IMR-90 (cell line): Measurements from ENCODE around the gene CD96. TPM values are rescaled to one million over a fixed set of nuclear protein-coding genes. Genes with fewer than 3 reads are reported as not detected.

ENCODE experiments used
- ATAC-seq: fragments of 200-7000 bp; cut with Tn5 transposase; 2 replicates; pipeline ENCODE4 v1.9.1; 2020; ENCODE audit warnings: low read depth, mild to moderate bottlenecking, moderate library complexity
- BruUV-seq: library from RNA; stranded (reverse); fragments of 400-500 nt; replicated peaks from 2 replicates; lab custom pipeline; 2021; lab: Mats Ljungman, UMichigan
- CTCF ChIA-PET: fragments of 300-600 bp; formaldehyde crosslinking; extraction: SDS; loops from one replicate; lab custom pipeline; 2021; ENCODE audit warnings: antibody characterized with exemption; lab: Yijun Ruan, JAX
- POLR2A ChIA-PET: fragments of 300-600 bp; sonication (Branson Sonifier 250); formaldehyde crosslinking; loops from one replicate; lab custom pipeline; 2022; ENCODE audit warnings: antibody characterized with exemption; ENCODE audit not compliant: unreplicated experiment; lab: Charles Lee
- DNase-seq: peaks from one replicate; pipeline ENCODE4 v3.0.0; 2013
- H2AFZ ChIP-seq: replicated peaks from 2 replicates; pipeline ENCODE3; 2013; ENCODE audit warnings: low read length, mild to moderate bottlenecking; ENCODE audit not compliant: poor library complexity
- H2AK5ac ChIP-seq: 2 replicates; pipeline ENCODE4 v1.6.1; 2013; ENCODE audit warnings: low read depth, low read length, inconsistent platforms
- H2AK9ac ChIP-seq: replicated peaks from 2 replicates; pipeline ENCODE3; 2013; ENCODE audit warnings: mild to moderate bottlenecking, low read depth, low read length, moderate library complexity; ENCODE audit not compliant: poor library complexity
- H2BK120ac ChIP-seq: 2 replicates; pipeline ENCODE4 v1.6.1; 2013; ENCODE audit warnings: low read depth, low read length, inconsistent platforms
- H2BK15ac ChIP-seq: 3 replicates; pipeline ENCODE4 v1.6.1; 2013; ENCODE audit warnings: low read depth, low read length, inconsistent platforms
- H2BK20ac ChIP-seq: 2 replicates; pipeline ENCODE4 v1.6.1; 2013; ENCODE audit warnings: low read depth, mild to moderate bottlenecking, inconsistent platforms, low read length, moderate library complexity
- H2BK5ac ChIP-seq: 2 replicates; pipeline ENCODE4 v1.6.1; 2013; ENCODE audit warnings: mild to moderate bottlenecking, low read depth, low read length, inconsistent platforms; ENCODE audit not compliant: poor library complexity, severe bottlenecking
- H3K14ac ChIP-seq: replicated peaks from 2 replicates; pipeline ENCODE4 v1.6.1; 2013; ENCODE audit warnings: low read depth, low read length, inconsistent platforms
- H3K18ac ChIP-seq: 2 replicates; pipeline ENCODE4 v1.6.1; 2013; ENCODE audit warnings: low read depth, low read length, control low read depth
- H3K23ac ChIP-seq: 2 replicates; pipeline ENCODE4 v1.6.1; 2013; ENCODE audit warnings: low read depth, low read length, inconsistent platforms
- H3K27ac ChIP-seq: 2 replicates; pipeline ENCODE4 v1.5.1; 2013; ENCODE audit warnings: mild to moderate bottlenecking, control low read depth, low read length; ENCODE audit not compliant: insufficient read depth
- H3K27me3 ChIP-seq: 2 replicates; pipeline ENCODE4 v1.6.1; 2013; ENCODE audit warnings: low read length; ENCODE audit not compliant: control insufficient read depth, insufficient read depth
- H3K36me3 ChIP-seq: 2 replicates; pipeline ENCODE4 v1.6.1; 2013; ENCODE audit warnings: low read length, mixed read lengths; ENCODE audit not compliant: control insufficient read depth, insufficient read depth
- H3K4ac ChIP-seq: 2 replicates; pipeline ENCODE4 v1.6.1; 2013; ENCODE audit warnings: low read depth, low read length, inconsistent platforms
- H3K4me1 ChIP-seq: 2 replicates; pipeline ENCODE4 v1.6.1; 2013; ENCODE audit warnings: low read length, mixed read lengths; ENCODE audit not compliant: control insufficient read depth, insufficient read depth
- H3K4me2 ChIP-seq: 2 replicates; pipeline ENCODE4 v1.6.1; 2013; ENCODE audit warnings: low read depth, mild to moderate bottlenecking, control low read depth, low read length, moderate library complexity
- H3K4me3 ChIP-seq: 2 replicates; pipeline ENCODE4 v1.5.1; 2013; ENCODE audit warnings: low read depth, mild to moderate bottlenecking, control low read depth, low read length, moderate library complexity; ENCODE audit not compliant: insufficient read depth
- H3K56ac ChIP-seq: 2 replicates; pipeline ENCODE4 v1.6.1; 2013; ENCODE audit warnings: low read length, inconsistent platforms; ENCODE audit not compliant: insufficient read depth; ENCODE audit errors: extremely low read depth
- H3K79me1 ChIP-seq, 2 experiments: 2 replicates each; pipeline ENCODE4 v1.6.1; 2013; ENCODE audit warnings: low read length in 2 of 2, inconsistent platforms in 1 of 2, low read depth in 1 of 2
- H3K9ac ChIP-seq: 2 replicates; pipeline ENCODE4 v1.6.1; 2013; ENCODE audit warnings: low read depth, low read length, control low read depth
- H3K9me1 ChIP-seq: 2 replicates; pipeline ENCODE4 v1.6.1; 2013; ENCODE audit warnings: low read length, inconsistent platforms; ENCODE audit not compliant: insufficient read depth
- H3K9me3 ChIP-seq: 2 replicates; pipeline ENCODE4 v1.6.1; 2013; ENCODE audit warnings: low read length; ENCODE audit not compliant: control insufficient read depth, insufficient read depth
- H4K20me1 ChIP-seq: 2 replicates; pipeline ENCODE4 v1.6.1; 2013; ENCODE audit warnings: low read length, inconsistent platforms; ENCODE audit not compliant: insufficient read depth
- H4K5ac ChIP-seq: 2 replicates; pipeline ENCODE4 v1.6.1; 2013; ENCODE audit warnings: mild to moderate bottlenecking, low read depth, low read length, control low read depth
- H4K8ac ChIP-seq, 2 experiments: 2 replicates each; pipeline ENCODE4 v1.6.1; 2013; ENCODE audit warnings: low read depth in 2 of 2, low read length in 2 of 2, control low read depth in 1 of 2, inconsistent platforms in 1 of 2
- H4K91ac ChIP-seq: 2 replicates; pipeline ENCODE4 v1.6.1; 2013; ENCODE audit warnings: low read depth, low read length, inconsistent platforms; ENCODE audit not compliant: insufficient read depth
- RAD21 ChIP-seq: IDR thresholded peaks from 2 replicates; pipeline ENCODE4 v1.6.1; 2012; ENCODE audit warnings: low read length, improper control_type of control experiment
- SMC3 ChIP-seq: fragments of 150-350 bp; IDR thresholded peaks from 2 replicates; pipeline ENCODE4 v1.6.1; 2016; ENCODE audit warnings: low read depth, mild to moderate bottlenecking, antibody characterized with exemption, low read length, moderate library complexity
- WGBS, 2 experiments: methylation state at CpG; one replicate each; pipeline versions ENCODE4 v1.1.5 to v1.1.7; 2013; ENCODE audit warnings: missing lambda C conversion rate in 2 of 2; ENCODE audit not compliant: insufficient read length in 1 of 2; ENCODE audit errors: extremely low coverage in 2 of 2; 5-methylcytosine and 5-hydroxymethylcytosine counted together
- dilution Hi-C: fragments of 300-500 bp; cut with HindIII; formaldehyde crosslinking; loops from one replicate; pipeline ENCODE4 v1.14.3; 2018; ENCODE audit warnings: low sequenced_read_pairs; ENCODE audit not compliant: unreplicated experiment
- in situ Hi-C: fragments of 300-500 bp; cut with MboI; formaldehyde crosslinking; loops from 3 replicates; pipeline ENCODE4 v1.14.3; 2019; ENCODE audit warnings: low sequenced_read_pairs, inconsistent platforms, mixed read lengths
- intact Hi-C: fragments of 100-400 bp; cut with micrococcal nuclease; formaldehyde crosslinking; loops from 2 replicates; pipeline ENCODE4 v1.10.0; 2022
- polyA plus RNA-seq, 3 experiments: library from polyadenylated mRNA; depleted of rRNA; stranded (reverse); fragments of >200 nt; gene quantifications; 2 replicates each; pipeline ENCODE4 v1.2.3, GENCODE V29; 2012; ENCODE audit warnings: low replicate concordance in 1 of 3
- total RNA-seq: library from RNA; depleted of rRNA; stranded (reverse); fragments of >200 nt; gene quantifications from 2 replicates; pipeline ENCODE4 v1.2.3, GENCODE V29; 2012
- TF ChIP-seq, protein P1 (sequence below): fragments of 150-350 bp; IDR thresholded peaks from 2 replicates; pipeline ENCODE4 v1.6.1; 2016; ENCODE audit warnings: low read depth, mild to moderate bottlenecking, low read length, moderate library complexity, borderline replicate concordance

The CD96 gene
- total and polyA plus RNA-seq, 2 of the 4 experiments (the other 2 are of a cell fraction), result 0.05 to 0.18 TPM

DNA sequence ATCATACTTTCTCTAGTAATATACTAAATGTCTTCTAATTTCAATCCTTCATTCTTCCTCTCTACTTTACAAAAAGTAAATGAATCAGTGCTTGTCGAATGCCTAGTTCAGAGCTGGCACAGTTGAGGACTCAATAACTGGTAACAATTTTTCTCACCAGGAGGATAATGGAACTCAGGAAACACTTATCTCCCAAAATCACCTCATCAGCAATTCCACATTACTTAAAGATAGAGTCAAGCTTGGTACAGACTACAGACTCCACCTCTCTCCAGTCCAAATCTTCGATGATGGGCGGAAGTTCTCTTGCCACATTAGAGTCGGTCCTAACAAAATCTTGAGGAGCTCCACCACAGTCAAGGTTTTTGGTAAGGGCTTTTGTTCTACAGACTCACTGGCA is 36.9 kb downstream of the CD96 start:
- no peaks in the 10 kb centered on the region for H3K9me3 ChIP-seq
- peak overlapping the region; percentile 9; the same call in 1 of the 2 replicates for H2BK120ac ChIP-seq
- peak overlapping the region; percentile 56; the same call in 1 of the 2 replicates for H4K91ac ChIP-seq
- no peak for TF ChIP-seq RAD21
- TF ChIP-seq SMC3, result no peak
- TF ChIP-seq, protein P1, sequence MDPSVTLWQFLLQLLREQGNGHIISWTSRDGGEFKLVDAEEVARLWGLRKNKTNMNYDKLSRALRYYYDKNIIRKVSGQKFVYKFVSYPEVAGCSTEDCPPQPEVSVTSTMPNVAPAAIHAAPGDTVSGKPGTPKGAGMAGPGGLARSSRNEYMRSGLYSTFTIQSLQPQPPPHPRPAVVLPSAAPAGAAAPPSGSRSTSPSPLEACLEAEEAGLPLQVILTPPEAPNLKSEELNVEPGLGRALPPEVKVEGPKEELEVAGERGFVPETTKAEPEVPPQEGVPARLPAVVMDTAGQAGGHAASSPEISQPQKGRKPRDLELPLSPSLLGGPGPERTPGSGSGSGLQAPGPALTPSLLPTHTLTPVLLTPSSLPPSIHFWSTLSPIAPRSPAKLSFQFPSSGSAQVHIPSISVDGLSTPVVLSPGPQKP, result no peak
- ChIA-PET CTCF (interaction anchor here (1.0 to 2.6 kb wide), 8 partner anchors 12 to 138 kb away, joined by 4 to 29 read pairs (median 10); no protein-coding TSS in a partner anchor), POLR2A (no interaction called here)
- no peaks in the 10 kb centered on the region for H3K9me1 ChIP-seq
- H4K20me1 ChIP-seq, result no peaks in the 10 kb centered on the region
- H3K4me2 ChIP-seq, result no peak overlapping the region
- in situ Hi-C loops, result loop anchor here (5.0 to 25.0 kb wide), 4 partner anchors 113 to 383 kb away; partner anchors contain the start of gene PHLDB2
- no peaks in the 10 kb centered on the region for H3K36me3 ChIP-seq
- H2BK20ac ChIP-seq, result 0 out of 2 replicates have a peak overlapping the region, but pooled peaks have one; percentile 33
- no peak overlapping the region for H2BK5ac ChIP-seq
- H3K79me1 ChIP-seq, result no peaks in the 10 kb centered on the region
- no peak overlapping the region; the same call in 1 of the 2 replicates for H3K4ac ChIP-seq
- no peak overlapping the region for H2AK9ac ChIP-seq
- BruUV-seq, result no TSS peak
- no peak overlapping the region for H3K23ac ChIP-seq
- H3K56ac ChIP-seq, result no peak overlapping the region
- H3K18ac ChIP-seq, result no peak overlapping the region
- dilution Hi-C loops, result no loop called here
- peaks cover 3% of the 10 kb centered on the region for H3K4me1 ChIP-seq
- no peak overlapping the region for H3K14ac ChIP-seq
- H2AFZ ChIP-seq, result no peak overlapping the region
- ATAC-seq (no peak), DNase-seq (no peak)
- H3K9ac ChIP-seq, result no peak overlapping the region
- H2AK5ac ChIP-seq, result peak overlapping the region; percentile 44; the same call in 1 of the 2 replicates
- H2BK15ac ChIP-seq, result peak overlapping the region; percentile 40; the same call in 2 of the 3 replicates
- H3K27ac ChIP-seq, result no peak overlapping the region
- WGBS, 2 experiments, result no CpG with 5 or more reads among the region's 4 CpGs
- H4K8ac ChIP-seq, result no peak overlapping the region
- no peak overlapping the region for H4K5ac ChIP-seq
- intact Hi-C loops, result loop anchor here (1.0 to 10.0 kb wide), 5 partner anchors 40 to 386 kb away; no protein-coding TSS in a partner anchor
- no peaks in the 10 kb centered on the region for H3K27me3 ChIP-seq
- no peak overlapping the region for H3K4me3 ChIP-seq
